Subcutaneous abdominal adipose tissue (tissue), 5 donors: Measurements from ENCODE around the gene DAG1.

Experiments used
- H3K27ac ChIP-seq: one replicate; pipeline ENCODE4 v1.7.0; 2013; ENCODE audit warnings: low read depth, mild to moderate bottlenecking, inconsistent platforms, low read length, moderate library complexity
- H3K27me3 ChIP-seq, 5 donors: one replicate each; pipeline ENCODE4 v1.7.0; 2013; ENCODE audit warnings: low read length in 5 of 5, inconsistent platforms in 1 of 5; ENCODE audit not compliant: control insufficient read depth in 5 of 5, insufficient read depth in 4 of 5
- H3K36me3 ChIP-seq, 5 donors: one replicate each; pipeline ENCODE4 v1.7.0; 2013; ENCODE audit warnings: low read length in 5 of 5; ENCODE audit not compliant: control insufficient read depth in 5 of 5, insufficient read depth in 5 of 5
- H3K4me1 ChIP-seq, 5 donors: one replicate each; pipeline ENCODE4 v1.7.0; 2013; ENCODE audit warnings: low read length in 5 of 5, mild to moderate bottlenecking in 3 of 5, moderate library complexity in 1 of 5; ENCODE audit not compliant: control insufficient read depth in 5 of 5, insufficient read depth in 5 of 5
- H3K4me3 ChIP-seq, 5 donors: one replicate each; pipeline ENCODE4 v1.7.0; 2013; ENCODE audit warnings: low read length in 5 of 5, low read depth in 1 of 5
- H3K9ac ChIP-seq, 5 donors: one replicate each; pipeline ENCODE4 v1.7.0; 2013; ENCODE audit warnings: low read length in 5 of 5, mild to moderate bottlenecking in 4 of 5, moderate library complexity in 3 of 5
- H3K9me3 ChIP-seq, 5 donors: one replicate each; pipeline ENCODE4 v1.7.0; 2013; ENCODE audit warnings: low read length in 5 of 5; ENCODE audit not compliant: control insufficient read depth in 5 of 5
- donor health status: healthy.
- donor health status: healthy.
- donor health status: healthy.
- donor health status: healthy.
- donor health status: healthy.

DAG1 gene

DNA sequence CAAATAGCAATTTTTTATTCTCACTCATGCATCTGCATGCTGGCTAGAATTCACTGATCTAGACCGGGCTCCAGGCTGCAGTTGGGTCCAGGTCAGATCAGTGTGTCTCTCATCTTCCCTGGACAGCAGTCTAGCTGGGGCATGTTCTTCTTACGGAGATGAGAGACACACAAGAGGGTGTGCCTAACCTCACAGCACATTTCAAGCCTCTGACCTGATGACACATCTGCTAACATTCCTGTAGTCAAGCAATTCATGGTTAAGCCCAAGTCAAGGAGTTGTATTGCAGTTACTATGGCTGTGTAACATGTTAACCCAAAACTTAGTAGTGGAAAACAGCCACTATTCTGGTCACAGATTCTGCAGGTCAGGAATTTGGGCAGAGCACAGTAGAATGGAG, 97.3 kb downstream of the DAG1 start:
- no peak overlapping the region for H3K9ac ChIP-seq

GRCh38 chr3:49568965-49569364, 98.9 kb downstream of the DAG1 start:
- Histone ChIP-seq H3K27me3 (no peaks in the 10 kb centered on the region), H3K9ac (no peak overlapping the region), H3K9me3 (no peaks in the 10 kb centered on the region), H3K36me3 (no peaks in the 10 kb centered on the region), H3K27ac (no peak overlapping the region), H3K4me3 (no peak overlapping the region), H3K4me1 (no peaks in the 10 kb centered on the region)

More for the DNA sequence above, 97.3 kb downstream of the DAG1 start:
- H3K27ac ChIP-seq, result no peak overlapping the region
- H3K4me1 ChIP-seq, result no peaks in the 10 kb centered on the region
- peaks cover 0 to 2% (median 0%) of the 10 kb centered on the region in 5 donors for H3K27me3 ChIP-seq
- no peaks in the 10 kb centered on the region for H3K36me3 ChIP-seq
- no peak overlapping the region for H3K4me3 ChIP-seq
- no peaks in the 10 kb centered on the region for H3K9me3 ChIP-seq

DNA sequence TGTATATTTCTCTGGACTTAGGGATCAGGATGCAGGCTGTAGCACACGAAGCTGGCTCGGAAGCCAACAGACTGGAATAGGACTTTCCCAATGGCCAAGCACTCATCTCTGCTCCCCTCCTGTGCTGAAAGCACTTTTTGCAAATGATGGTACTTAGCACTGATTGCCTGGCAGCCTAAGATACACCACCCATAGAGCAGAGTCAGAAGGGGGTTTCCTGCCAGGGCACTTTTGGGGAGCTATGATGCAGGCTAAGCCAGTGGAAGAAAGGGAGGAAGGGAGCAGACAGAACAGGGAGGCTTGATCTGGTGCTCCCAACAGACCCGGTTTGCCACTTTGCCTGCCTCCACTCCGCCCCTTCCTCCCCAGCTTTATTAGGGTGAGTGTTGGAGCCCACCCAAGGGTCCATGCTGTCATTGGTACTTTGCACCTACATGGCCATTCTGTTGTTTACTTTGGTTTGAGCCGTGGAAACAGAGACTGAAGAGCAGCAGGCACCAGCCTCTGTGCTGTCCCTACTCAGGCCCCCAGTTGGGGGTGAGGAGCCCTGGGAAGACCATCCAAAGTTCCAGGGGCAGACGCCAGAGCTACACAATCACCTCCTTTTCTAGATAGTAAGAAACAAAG, 100.1 kb downstream of the DAG1 start:
- no peaks in the 10 kb centered on the region for H3K36me3 ChIP-seq
- no peak overlapping the region for H3K4me3 ChIP-seq
- no peak overlapping the region for H3K9ac ChIP-seq
- no peaks in the 10 kb centered on the region for H3K4me1 ChIP-seq
- no peaks in the 10 kb centered on the region for H3K27me3 ChIP-seq
- H3K27ac ChIP-seq, result no peak overlapping the region
- no peaks in the 10 kb centered on the region for H3K9me3 ChIP-seq

DNA sequence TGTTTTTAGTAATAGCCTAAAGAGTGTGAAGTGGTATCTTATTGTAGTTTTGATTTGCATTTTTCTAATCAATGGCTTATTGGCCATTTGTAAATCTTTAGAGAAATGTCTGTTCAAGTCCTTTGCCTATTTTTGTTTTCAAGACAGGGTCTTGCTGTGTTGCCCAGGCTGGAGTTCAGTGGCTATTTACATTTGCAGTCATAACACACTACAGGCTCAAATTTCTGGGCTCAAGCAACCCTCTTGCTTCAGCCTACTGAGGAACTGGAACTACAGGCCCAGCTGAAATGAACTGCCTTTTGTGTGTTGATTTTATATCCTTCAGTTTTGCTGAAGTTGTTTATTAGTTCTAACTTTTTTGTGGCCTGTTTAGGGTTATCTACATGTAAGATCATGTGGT, 112.1 kb downstream of the DAG1 start:
- Histone ChIP-seq H3K4me3 (no peak overlapping the region), H3K36me3 (no peaks in the 10 kb centered on the region), H3K4me1 (no peaks in the 10 kb centered on the region), H3K9ac (no peak overlapping the region), H3K9me3 (no peaks in the 10 kb centered on the region), H3K27ac (no peak overlapping the region), H3K27me3 (no peaks in the 10 kb centered on the region)
